GM12874 (cell line): ENCODE measurements around the gene DLG5.

ENCODE experiments used
- TF ChIP-seq, protein P1 (sequence below): IDR thresholded peaks from 2 replicates; pipeline ENCODE4 v1.5.1; 2011; ENCODE audit warnings: low read depth, mild to moderate bottlenecking, control low read depth, low read length, moderate library complexity; ENCODE audit not compliant: insufficient read depth

The DLG5 gene

DNA sequence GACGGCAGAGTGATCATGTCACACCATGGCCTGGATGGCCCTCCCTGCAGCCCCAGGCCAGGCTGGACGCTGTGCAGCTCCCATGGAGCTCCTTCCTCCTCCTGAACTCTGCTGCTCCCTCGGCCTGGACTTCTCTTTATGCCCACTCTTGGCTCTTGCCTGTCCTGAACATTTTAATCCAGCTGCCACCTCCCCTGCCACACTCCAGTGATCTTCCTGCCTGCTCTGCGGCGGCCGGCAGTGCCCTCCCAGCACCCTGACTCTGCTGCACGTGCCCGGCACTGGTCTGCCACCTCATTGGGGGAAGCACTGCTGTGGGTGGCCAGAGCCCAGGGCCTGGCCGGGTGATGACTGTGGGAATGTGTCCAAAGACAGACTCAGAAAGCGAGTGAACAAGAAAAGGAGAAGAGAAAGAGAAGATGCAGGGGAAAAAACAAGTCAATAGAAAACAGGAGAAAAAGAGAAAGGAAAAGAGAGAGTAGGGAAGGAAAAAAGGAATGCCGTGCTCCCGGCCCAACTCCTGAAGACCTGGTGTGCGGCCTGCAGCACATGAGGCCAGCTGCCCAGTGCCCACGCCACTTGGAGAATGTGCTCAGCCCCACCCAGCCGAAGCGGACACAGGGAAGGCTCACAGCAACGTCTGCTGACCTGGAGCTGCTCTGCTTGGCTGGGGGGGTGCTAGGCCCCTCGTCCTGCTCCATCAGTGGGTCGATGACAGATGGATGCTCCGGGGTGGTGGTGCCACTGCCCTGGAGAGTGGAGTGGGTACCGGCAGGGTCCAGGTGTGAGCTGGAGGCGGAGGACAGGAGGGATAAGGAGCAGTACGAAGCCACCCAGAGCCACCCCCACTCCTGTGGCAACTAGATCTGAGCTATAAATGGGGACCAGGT is 115.9 kb downstream of the DLG5 start:
- TF ChIP-seq, protein P1, sequence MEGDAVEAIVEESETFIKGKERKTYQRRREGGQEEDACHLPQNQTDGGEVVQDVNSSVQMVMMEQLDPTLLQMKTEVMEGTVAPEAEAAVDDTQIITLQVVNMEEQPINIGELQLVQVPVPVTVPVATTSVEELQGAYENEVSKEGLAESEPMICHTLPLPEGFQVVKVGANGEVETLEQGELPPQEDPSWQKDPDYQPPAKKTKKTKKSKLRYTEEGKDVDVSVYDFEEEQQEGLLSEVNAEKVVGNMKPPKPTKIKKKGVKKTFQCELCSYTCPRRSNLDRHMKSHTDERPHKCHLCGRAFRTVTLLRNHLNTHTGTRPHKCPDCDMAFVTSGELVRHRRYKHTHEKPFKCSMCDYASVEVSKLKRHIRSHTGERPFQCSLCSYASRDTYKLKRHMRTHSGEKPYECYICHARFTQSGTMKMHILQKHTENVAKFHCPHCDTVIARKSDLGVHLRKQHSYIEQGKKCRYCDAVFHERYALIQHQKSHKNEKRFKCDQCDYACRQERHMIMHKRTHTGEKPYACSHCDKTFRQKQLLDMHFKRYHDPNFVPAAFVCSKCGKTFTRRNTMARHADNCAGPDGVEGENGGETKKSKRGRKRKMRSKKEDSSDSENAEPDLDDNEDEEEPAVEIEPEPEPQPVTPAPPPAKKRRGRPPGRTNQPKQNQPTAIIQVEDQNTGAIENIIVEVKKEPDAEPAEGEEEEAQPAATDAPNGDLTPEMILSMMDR: no peak

DNA sequence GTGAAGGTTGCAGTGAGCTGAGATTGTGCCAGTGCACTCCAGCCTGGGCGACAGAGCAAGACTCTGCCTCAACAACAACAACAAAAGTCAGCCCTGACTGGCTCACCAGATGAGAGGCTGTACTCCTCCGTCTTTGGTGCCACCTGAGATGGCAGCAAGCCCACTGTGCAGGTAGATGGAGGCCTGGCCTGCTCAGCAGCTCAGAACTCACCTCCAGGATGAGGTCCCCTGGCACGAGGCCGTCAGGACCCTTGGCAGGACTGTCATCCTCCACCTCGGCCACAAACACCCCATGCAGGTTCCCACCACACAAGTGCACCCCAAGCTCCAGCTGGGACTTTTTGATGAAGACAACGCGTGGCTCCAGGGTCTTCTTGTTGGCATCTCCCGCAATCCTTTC is 117.2 kb downstream of the DLG5 start:
- TF ChIP-seq, protein P1: no peak

DNA sequence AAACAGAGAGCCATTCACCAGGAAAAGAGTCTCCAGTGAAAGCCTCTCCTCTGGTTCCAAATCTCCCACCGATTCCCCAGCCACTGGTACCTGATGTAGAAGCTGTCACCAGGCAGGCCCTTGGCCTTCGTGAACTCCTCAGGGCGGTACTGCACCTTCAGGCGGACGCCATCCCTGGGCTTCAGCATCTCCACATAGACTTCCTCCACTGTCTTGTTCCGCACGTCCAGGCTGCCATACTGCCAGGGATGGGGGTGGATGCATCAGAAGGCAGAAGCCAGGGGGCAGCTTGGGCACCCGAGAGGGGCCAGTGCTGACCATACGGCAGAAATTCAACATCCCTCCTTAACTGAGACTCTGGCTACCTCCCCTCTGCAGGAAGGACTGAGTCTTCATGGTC is 118.8 kb downstream of the DLG5 start:
- TF ChIP-seq, protein P1: no peak

DNA sequence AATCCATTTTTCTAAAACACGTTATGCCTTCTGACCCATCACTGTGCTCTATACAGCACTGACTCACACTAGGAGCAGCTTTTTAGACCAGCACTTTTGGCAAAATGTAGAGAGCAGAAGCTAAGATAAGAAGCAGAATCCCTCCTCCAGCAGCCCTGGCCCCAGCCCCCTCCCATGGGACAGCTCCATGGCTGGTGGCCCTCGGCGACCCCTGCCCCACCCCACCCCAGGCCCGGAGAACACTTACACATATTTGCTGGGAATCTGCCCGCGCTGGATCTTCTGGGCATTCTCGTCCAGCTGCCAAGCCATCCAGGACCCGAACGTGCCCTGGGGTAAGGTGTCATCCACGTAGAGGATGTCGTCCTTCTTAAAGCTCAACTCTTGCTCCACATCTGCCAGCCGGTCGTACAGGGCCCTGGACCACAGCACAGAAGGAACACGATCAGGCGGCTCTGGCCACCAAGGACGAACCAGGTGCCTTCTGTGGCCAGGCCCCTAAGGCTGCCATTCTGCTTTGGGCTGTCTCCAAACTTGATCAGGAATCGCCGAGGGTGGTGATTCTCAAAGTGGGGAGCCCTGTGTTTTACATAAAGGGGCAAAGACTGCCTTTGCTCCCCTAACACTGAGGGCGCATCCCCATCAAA is 119.9 kb downstream of the DLG5 start:
- TF ChIP-seq, protein P1: no peak

DNA sequence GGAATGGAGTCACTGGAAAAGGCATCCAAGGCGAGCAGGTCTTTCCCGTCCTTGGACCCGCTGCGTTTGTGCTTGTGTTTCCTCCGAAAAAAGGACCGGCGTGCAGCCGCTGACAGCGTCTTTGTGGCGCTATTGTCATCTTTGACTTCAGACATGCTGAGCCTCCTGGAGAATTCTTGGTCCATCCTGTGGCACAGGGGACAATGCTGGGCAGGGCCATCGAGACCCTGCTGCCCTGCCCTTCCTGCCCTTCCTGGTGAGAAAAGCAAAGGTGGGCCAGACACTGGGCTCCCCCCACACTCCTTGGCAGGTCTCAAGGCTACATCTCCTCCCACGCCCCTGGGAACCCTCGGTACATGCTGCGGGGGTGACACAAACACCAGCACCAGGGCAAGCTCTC is 120.9 kb downstream of the DLG5 start:
- TF ChIP-seq, protein P1: no peak

DNA sequence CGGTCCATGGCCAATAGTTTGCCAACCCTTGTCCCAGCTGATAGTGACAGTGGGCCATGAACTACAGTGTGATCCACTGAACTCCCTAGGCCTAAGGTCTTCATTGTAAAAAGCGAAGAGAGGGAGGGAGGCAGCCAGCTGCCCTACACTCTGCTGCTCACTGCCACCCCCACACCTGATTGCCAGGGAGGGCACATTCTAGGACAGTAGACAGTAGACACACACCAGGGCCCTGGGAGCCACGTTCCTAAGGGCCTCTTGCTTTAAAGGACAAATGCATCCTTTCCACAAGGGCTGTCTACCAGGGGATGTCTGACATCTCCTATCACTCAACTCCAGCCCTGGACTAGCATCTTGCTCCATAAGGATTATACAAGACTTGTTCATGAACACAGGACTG is 122.2 kb downstream of the DLG5 start:
- TF ChIP-seq, protein P1: no peak

DNA sequence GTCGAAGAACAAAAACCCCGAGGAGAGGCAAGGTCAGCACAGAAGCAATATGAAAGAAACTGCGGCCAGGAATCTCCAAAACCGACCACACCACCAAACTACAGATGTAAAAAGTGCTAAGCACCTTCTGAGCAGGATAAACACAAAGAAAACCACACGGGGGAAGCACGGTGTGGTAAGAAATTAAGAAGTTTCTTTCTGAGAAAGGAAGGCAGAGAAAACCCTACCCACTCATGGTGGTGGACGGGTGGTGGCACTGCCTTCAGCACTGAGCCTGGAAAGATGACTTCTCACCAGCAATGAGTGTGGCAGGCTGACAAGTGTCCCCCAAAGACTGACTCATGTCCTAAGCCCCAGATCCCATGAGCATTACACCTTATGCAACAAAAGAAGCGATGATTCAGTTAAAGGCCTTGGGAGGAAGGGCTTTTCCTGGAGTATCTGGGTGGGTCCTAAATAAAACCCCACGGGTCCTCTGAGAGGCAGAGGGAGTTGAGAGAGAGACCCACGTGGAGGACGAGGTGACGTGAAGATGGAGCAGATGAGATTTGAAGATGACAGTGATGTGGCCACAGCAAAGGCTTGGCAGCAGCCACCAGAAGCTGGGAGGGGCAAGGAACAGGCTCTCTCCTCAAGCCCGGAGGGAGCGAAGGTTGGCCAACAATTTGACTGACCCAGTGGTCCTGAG is 124.9 kb downstream of the DLG5 start:
- TF ChIP-seq, protein P1: no peak
